ENCODE measurements around the gene ELOVL4.

The ELOVL4 gene

GRCh38 chr6:79911992-79912391 lies 35.4 kb downstream of the ELOVL4 start:
- no peak for DNase-seq (ENCODE audit: low spot score)

GRCh38 chr6:79909517-79909916 lies 37.8 kb downstream of the ELOVL4 start:
- no peak for DNase-seq (ENCODE audit: low spot score)

GRCh38 chr6:79902046-79902445 lies 45.3 kb downstream of the ELOVL4 start:
- no peak for DNase-seq (ENCODE audit: low spot score)

GRCh38 chr6:79898076-79898475 lies 49.3 kb downstream of the ELOVL4 start:
- no peak for DNase-seq (ENCODE audit: low spot score)

GRCh38 chr6:79896075-79896449 lies 51.3 kb downstream of the ELOVL4 start:
- no peak for DNase-seq (ENCODE audit: low spot score)

GRCh38 chr6:79895382-79896074 lies 51.8 kb downstream of the ELOVL4 start:
- no peak for DNase-seq (ENCODE audit: low spot score)

GRCh38 chr6:79894939-79895338 lies 52.4 kb downstream of the ELOVL4 start:
- DNase-seq (ENCODE audit: low spot score): no peak

GRCh38 chr6:79888587-79888986 lies 58.8 kb downstream of the ELOVL4 start:
- no peak for DNase-seq (ENCODE audit: low spot score)

- no peak for DNase-seq (ENCODE audit: low spot score)
These were observed 69.1 kb downstream of the ELOVL4 start for GRCh38 chr6:79878142-79878748.

- DNase-seq (ENCODE audit: low spot score): no peak
These were observed 72.7 kb downstream of the ELOVL4 start for GRCh38 chr6:79874531-79875134.

- DNase-seq (ENCODE audit: low spot score): peak; percentile 36
These were observed 74.4 kb downstream of the ELOVL4 start for GRCh38 chr6:79872986-79873385.

- no peak for DNase-seq (ENCODE audit: low spot score)
These were observed 75.0 kb downstream of the ELOVL4 start for GRCh38 chr6:79872303-79872702.

- DNase-seq (ENCODE audit: low spot score): peak; percentile 94
These were observed 77.7 kb downstream of the ELOVL4 start for GRCh38 chr6:79869600-79870084.

- DNase-seq (ENCODE audit: low spot score): no peak
These were observed 78.2 kb downstream of the ELOVL4 start for GRCh38 chr6:79869184-79869583.

GRCh38 chr6:79868098-79868722 lies 79.1 kb downstream of the ELOVL4 start:
- peak; percentile 72 for DNase-seq (ENCODE audit: low spot score)
